Glutamatergic neuron (in vitro differentiated cells): ENCODE results near the gene RASGEF1C. TPM values are rescaled to one million over a fixed set of nuclear protein-coding genes. Genes with fewer than 3 reads are reported as not detected.

ENCODE experiments used
- DNase-seq: peaks from one replicate; pipeline ENCODE4 v3.0.0; 2022
- H3K27ac Mint-ChIP-seq: one replicate; pipeline ENCODE4 v1.8.0; 2020; ENCODE audit warnings: mild to moderate bottlenecking, mixed read lengths, inconsistent platforms; ENCODE audit not compliant: unreplicated experiment
- H3K27me3 Mint-ChIP-seq: one replicate; pipeline ENCODE4 v1.8.0; 2020; ENCODE audit warnings: mild to moderate bottlenecking, moderate library complexity, mixed read lengths, inconsistent platforms; ENCODE audit not compliant: unreplicated experiment
- H3K36me3 Mint-ChIP-seq: one replicate; pipeline ENCODE4 v1.8.0; 2020; ENCODE audit warnings: mild to moderate bottlenecking, mixed read lengths, inconsistent platforms; ENCODE audit not compliant: unreplicated experiment
- H3K4me1 Mint-ChIP-seq: one replicate; pipeline ENCODE4 v1.8.0; 2020; ENCODE audit warnings: mild to moderate bottlenecking, low read depth, mixed read lengths, inconsistent platforms; ENCODE audit not compliant: unreplicated experiment
- H3K4me3 Mint-ChIP-seq: one replicate; pipeline ENCODE4 v1.8.0; 2020; ENCODE audit warnings: mild to moderate bottlenecking, mixed read lengths, inconsistent platforms; ENCODE audit not compliant: unreplicated experiment
- H3K9me3 Mint-ChIP-seq: one replicate; pipeline ENCODE4 v1.8.0; 2020; ENCODE audit warnings: mild to moderate bottlenecking, moderate library complexity, mixed read lengths, inconsistent platforms; ENCODE audit not compliant: unreplicated experiment
- CTCF ChIP-seq: fragments of 200-600 bp; sonication (generic); IDR thresholded peaks from one replicate; pipeline ENCODE4 v1.5.0; 2021; ENCODE audit not compliant: partially characterized antibody, unreplicated experiment
- total RNA-seq: library from RNA; stranded (reverse); fragmentation: NEBNext Ultra II Directional; extraction: Animal tissue kit (Norgen Biotek cat#: 25700); gene quantifications from one replicate; pipeline ENCODE4 v1.2.1, GENCODE V29; 2021; ENCODE audit not compliant: unreplicated experiment

Gene RASGEF1C
- total RNA-seq, 1 donor from 2014 or later, result 21.1 TPM

- H3K9me3 Mint-ChIP-seq, result peaks cover 5% of the 10 kb centered on the region
- H3K36me3 Mint-ChIP-seq, result peaks cover 17% of the 10 kb centered on the region
- peaks cover 6% of the 10 kb centered on the region for H3K27me3 Mint-ChIP-seq
- no peaks in the 10 kb centered on the region for H3K4me1 Mint-ChIP-seq
- H3K27ac Mint-ChIP-seq, result no peak overlapping the region
- no peak for DNase-seq
- H3K4me3 Mint-ChIP-seq, result no peak overlapping the region
- TF ChIP-seq CTCF, result no peak
Observed at GRCh38 chr5:180103487-180104167, 105.4 kb downstream of the RASGEF1C start.

GRCh38 chr5:180102636-180103035 lies 106.4 kb downstream of the RASGEF1C start:
- Mint-ChIP-seq H3K4me3 (no peak overlapping the region), H3K4me1 (no peaks in the 10 kb centered on the region), H3K9me3 (peaks cover 5% of the 10 kb centered on the region), H3K36me3 (peaks cover 13% of the 10 kb centered on the region), H3K27ac (no peak overlapping the region), H3K27me3 (peaks cover 6% of the 10 kb centered on the region)
- DNase-seq, result no peak
- TF ChIP-seq CTCF, result no peak

- Mint-ChIP-seq H3K36me3 (peaks cover 6% of the 10 kb centered on the region), H3K27me3 (peaks cover 8% of the 10 kb centered on the region), H3K4me3 (no peak overlapping the region), H3K4me1 (no peaks in the 10 kb centered on the region), H3K27ac (no peak overlapping the region), H3K9me3 (peaks cover 3% of the 10 kb centered on the region)
- no peak for DNase-seq
- TF ChIP-seq CTCF, result no peak
Observed at GRCh38 chr5:180101451-180102105, 107.4 kb downstream of the RASGEF1C start.

- Mint-ChIP-seq H3K27me3 (peaks cover 8% of the 10 kb centered on the region), H3K9me3 (no peaks in the 10 kb centered on the region), H3K36me3 (no peaks in the 10 kb centered on the region), H3K4me1 (no peaks in the 10 kb centered on the region), H3K27ac (no peak overlapping the region), H3K4me3 (no peak overlapping the region)
- DNase-seq, result no peak
- TF ChIP-seq CTCF, result no peak
Observed at GRCh38 chr5:180100621-180101450, 108.2 kb downstream of the RASGEF1C start.
